Mesothelial cell of epicardium (in vitro differentiated cells): ENCODE results near the gene TTLL11. TPM values are rescaled to one million over a fixed set of nuclear protein-coding genes. Genes with fewer than 3 reads are reported as not detected.

ENCODE experiments used
- DNase-seq, 2 experiments: peaks; one replicate each; pipeline ENCODE4 v3.0.0; 2021; ENCODE audit warnings: low spot score in 2 of 2; ENCODE audit not compliant: unreplicated experiment in 2 of 2
- H3K27ac Mint-ChIP-seq: 2 replicates; pipeline ENCODE4 v1.8.0; 2021; ENCODE audit warnings: mixed read lengths
- H3K27me3 Mint-ChIP-seq: 2 replicates; pipeline ENCODE4 v1.8.0; 2021; ENCODE audit warnings: low read depth, mixed read lengths
- H3K36me3 Mint-ChIP-seq: 2 replicates; pipeline ENCODE4 v1.8.0; 2021; ENCODE audit warnings: mixed read lengths
- H3K4me1 Mint-ChIP-seq: 2 replicates; pipeline ENCODE4 v1.8.0; 2021; ENCODE audit warnings: mixed read lengths
- H3K4me3 Mint-ChIP-seq: 2 replicates; pipeline ENCODE4 v1.8.0; 2021; ENCODE audit warnings: mild to moderate bottlenecking, moderate library complexity, mixed read lengths
- H3K9me3 Mint-ChIP-seq: 2 replicates; pipeline ENCODE4 v1.8.0; 2021; ENCODE audit warnings: mixed read lengths
- total RNA-seq: library from RNA; stranded (reverse); gene quantifications from 3 replicates; pipeline ENCODE4 v1.2.1, GENCODE V29; 2021
- TF ChIP-seq, protein P1 (sequence below): fragments of 200-600 bp; sonication (generic); IDR thresholded peaks from one replicate; pipeline ENCODE4 v1.5.0; 2021; ENCODE audit warnings: antibody characterized with exemption; ENCODE audit not compliant: unreplicated experiment

Gene TTLL11
- total RNA-seq, 1 donor from 2014 or later: 4.8 TPM

DNA sequence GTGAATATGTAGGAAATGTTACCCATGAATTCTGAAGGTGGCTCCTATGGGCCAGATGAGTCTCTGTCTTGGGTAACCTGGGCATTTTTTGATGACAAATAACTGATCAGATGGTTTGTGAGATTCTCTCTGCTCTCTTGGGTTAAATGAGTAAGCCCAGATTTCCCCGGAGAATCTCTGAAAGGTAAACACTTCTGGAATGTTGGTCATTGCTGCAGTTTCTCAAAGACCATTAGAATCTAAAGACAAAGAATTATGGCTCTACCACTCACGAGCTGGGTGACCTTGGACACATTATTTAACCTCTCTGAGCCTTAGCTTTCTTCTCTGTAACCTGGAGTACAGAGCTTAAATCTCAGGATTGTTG lies 250.5 kb downstream of the TTLL11 start:
- H3K27ac Mint-ChIP-seq: no peak overlapping the region
- peaks cover 5% of the 10 kb centered on the region for H3K36me3 Mint-ChIP-seq
- no peak for DNase-seq
- H3K4me1 Mint-ChIP-seq: no peaks in the 10 kb centered on the region
- H3K9me3 Mint-ChIP-seq: peaks cover 27% of the 10 kb centered on the region
- no peaks in the 10 kb centered on the region for H3K27me3 Mint-ChIP-seq
- no peak overlapping the region for H3K4me3 Mint-ChIP-seq
- TF ChIP-seq, protein P1, sequence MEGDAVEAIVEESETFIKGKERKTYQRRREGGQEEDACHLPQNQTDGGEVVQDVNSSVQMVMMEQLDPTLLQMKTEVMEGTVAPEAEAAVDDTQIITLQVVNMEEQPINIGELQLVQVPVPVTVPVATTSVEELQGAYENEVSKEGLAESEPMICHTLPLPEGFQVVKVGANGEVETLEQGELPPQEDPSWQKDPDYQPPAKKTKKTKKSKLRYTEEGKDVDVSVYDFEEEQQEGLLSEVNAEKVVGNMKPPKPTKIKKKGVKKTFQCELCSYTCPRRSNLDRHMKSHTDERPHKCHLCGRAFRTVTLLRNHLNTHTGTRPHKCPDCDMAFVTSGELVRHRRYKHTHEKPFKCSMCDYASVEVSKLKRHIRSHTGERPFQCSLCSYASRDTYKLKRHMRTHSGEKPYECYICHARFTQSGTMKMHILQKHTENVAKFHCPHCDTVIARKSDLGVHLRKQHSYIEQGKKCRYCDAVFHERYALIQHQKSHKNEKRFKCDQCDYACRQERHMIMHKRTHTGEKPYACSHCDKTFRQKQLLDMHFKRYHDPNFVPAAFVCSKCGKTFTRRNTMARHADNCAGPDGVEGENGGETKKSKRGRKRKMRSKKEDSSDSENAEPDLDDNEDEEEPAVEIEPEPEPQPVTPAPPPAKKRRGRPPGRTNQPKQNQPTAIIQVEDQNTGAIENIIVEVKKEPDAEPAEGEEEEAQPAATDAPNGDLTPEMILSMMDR: no peak

DNA sequence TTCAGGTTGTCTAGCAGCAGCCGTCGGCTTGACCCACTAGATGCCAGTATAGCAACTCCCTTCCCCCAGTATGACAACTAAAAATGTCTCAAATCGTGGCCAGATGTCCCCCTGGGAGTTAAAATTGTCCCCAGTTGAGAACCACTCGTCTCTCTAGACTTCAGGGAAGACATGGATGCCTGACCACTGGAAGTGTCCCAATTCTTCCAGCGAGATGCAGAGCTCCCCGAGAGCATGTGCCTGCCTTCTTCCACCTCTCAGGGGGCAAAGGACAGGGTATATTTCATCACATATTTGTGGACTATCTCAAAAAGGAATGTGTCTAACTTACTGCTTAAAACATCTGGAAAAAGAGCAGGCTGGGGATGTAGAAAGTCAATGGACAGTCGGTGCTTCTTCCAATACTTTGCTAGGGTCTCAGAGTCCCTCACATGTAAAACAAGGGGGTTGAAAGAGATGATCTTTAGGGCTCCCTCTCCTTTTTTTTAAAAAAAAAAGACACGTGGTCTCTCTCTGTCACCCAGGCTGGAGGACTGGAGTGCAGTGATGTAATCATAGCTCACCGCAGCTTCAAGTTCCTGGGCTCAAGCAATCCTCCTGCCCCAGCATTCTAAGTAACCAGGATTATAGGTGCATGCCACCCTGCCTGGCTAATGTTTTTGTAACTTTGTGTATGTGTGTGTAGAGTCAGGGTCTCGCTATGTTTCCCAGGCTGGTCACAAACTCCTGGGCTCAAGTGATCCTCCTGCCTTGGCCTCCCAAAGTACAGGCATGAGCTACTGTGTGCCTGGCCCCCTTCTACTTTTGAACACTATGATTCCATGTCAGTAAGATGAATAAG lies 251.1 kb downstream of the TTLL11 start:
- Mint-ChIP-seq H3K4me3 (no peak overlapping the region), H3K36me3 (peaks cover 5% of the 10 kb centered on the region), H3K9me3 (peaks cover 27% of the 10 kb centered on the region), H3K4me1 (no peaks in the 10 kb centered on the region), H3K27ac (no peak overlapping the region), H3K27me3 (no peaks in the 10 kb centered on the region)
- TF ChIP-seq, protein P1: no peak
- no peak for DNase-seq

DNA sequence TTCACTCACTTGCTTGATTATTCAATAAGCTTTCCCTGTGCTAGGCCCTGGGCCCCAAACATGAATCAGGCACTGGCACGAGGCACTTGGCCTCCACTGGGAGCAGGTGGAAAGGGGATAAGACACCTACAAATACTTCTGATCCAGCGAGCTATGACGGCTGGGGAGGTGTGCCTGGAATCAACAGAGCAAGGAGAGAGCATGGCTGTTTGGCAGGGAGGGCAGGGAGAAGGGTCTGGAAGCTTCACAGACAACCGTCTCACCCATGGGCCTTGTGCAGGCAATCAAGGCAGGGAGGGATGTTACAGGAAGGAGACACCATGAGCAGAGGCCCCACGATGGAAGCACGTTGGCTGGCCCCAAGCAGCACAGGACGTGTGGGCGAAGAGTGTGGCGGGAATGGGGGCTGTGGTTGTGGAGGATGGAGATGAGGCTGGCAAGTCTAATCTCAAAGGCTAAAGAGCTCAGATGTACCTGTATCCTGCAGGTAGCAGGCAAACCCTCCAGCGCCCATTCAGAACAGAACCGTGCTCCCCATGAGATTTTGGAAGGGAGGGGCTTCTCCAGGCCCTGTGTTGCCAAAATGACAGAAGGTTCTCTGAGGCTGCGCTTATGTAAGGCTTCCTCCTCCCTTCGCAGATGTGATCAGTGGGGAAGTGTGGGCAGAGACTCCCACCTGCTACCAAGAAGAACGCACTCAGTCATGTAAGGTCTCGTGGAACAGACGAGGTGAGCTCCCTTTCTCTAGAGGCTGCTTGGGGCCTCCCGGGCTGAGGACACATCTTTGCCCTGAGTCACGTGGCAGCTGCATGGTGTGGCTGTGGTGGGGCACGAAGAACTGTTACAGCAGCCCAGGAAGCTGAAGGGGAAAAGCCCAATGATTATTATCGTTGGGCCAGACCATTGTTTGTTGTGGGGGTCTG lies 252.0 kb downstream of the TTLL11 start:
- TF ChIP-seq, protein P1: no peak
- Mint-ChIP-seq H3K4me3 (no peak overlapping the region), H3K4me1 (no peaks in the 10 kb centered on the region), H3K27ac (no peak overlapping the region), H3K9me3 (peaks cover 21% of the 10 kb centered on the region), H3K27me3 (no peaks in the 10 kb centered on the region), H3K36me3 (peaks cover 5% of the 10 kb centered on the region)
- peak in 1 of 2 experiments; percentile 29 for DNase-seq

DNA sequence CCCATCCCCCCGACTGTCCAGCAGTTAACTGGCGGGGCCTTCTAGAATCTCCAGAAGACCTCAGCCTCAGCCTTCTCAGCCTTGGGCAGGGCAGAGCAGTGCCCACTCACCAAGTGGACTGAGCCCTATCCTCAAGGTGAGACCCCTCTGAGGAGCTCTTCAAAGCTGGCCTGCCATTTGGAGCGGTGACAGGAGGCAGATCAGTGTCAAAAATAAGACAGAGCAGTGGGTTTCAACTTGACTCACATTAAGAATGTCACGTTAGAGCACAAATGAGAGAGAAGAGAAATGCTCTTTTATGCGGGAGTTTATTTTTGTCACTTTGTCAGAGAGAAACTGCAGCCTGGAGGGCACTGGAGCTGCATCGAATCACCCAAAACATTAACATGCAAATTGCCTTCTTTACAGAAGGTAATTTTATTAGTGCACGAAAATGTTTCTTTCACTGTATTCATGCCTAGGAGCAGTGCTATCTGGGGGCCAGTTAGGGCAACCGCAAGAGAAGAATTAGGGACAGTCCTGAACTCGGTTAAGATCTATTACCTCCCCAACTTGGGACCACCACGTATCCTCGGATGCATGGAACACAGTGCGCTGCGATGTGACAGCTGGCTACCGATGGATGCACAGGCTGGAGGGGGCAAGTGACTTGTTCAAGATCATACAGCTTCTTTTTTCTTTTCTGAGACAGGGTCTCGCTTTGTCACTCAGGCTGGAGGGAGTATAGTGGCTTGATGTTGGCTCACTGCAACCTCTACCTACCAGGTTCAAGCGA lies 253.2 kb downstream of the TTLL11 start:
- Mint-ChIP-seq H3K9me3 (peaks cover 11% of the 10 kb centered on the region), H3K4me3 (no peak overlapping the region), H3K36me3 (peaks cover 5% of the 10 kb centered on the region), H3K27ac (no peak overlapping the region), H3K27me3 (no peaks in the 10 kb centered on the region), H3K4me1 (no peaks in the 10 kb centered on the region)
- TF ChIP-seq, protein P1: no peak
- no peak for DNase-seq
